Testis (tissue), 2 donors: ENCODE results near the gene LPO.

Experiments used
- POLR2A ChIP-seq: fragments of 450-650 bp; IDR thresholded peaks from one replicate; pipeline ENCODE4 v1.6.1; 2017; ENCODE audit warnings: antibody characterized with exemption, mild to moderate bottlenecking, moderate library complexity
- TF ChIP-seq, protein P1 (sequence below), 3 experiments: fragments of 450-650 bp in 2 of 3; fragments of 200-600 bp in 1 of 3; sonication (generic) in 1 of 3; IDR thresholded peaks; one replicate each; pipeline ENCODE4 v1.5.1; 2016 to 2019; ENCODE audit warnings: antibody characterized with exemption in 3 of 3, mild to moderate bottlenecking in 2 of 3, moderate library complexity in 1 of 3

DNA sequence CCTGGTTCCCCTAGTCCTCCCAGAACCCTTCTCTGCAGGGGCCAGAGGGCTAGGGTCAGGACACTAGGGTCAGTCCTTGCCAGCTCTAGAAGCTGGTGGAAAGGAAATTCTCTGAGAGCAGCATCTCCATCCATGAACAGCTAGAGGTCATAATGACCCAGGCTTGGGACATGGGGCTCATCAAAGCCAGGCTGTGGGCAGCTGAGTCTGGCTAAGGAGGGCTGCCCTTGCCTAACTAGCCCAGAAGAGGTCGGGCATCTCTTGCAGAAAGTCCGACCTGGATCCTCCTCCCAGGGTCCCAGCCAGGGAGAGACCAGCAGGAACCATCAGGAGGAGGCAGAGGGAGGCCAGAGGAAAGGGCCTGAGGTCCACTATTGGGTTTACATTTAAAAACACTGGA lies 38.0 kb downstream of the LPO start:
- TF ChIP-seq, protein P1, sequence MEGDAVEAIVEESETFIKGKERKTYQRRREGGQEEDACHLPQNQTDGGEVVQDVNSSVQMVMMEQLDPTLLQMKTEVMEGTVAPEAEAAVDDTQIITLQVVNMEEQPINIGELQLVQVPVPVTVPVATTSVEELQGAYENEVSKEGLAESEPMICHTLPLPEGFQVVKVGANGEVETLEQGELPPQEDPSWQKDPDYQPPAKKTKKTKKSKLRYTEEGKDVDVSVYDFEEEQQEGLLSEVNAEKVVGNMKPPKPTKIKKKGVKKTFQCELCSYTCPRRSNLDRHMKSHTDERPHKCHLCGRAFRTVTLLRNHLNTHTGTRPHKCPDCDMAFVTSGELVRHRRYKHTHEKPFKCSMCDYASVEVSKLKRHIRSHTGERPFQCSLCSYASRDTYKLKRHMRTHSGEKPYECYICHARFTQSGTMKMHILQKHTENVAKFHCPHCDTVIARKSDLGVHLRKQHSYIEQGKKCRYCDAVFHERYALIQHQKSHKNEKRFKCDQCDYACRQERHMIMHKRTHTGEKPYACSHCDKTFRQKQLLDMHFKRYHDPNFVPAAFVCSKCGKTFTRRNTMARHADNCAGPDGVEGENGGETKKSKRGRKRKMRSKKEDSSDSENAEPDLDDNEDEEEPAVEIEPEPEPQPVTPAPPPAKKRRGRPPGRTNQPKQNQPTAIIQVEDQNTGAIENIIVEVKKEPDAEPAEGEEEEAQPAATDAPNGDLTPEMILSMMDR (IDR thresholded peaks at IDR 0.05) = no peak
- no peak for TF ChIP-seq POLR2A
